HG02571 (cell line): ENCODE measurements around the gene PMM2.

Experiments used
- ATAC-seq: cut with Tn5 transposase; IDR thresholded peaks from one replicate; pipeline ENCODE4 v1.9.1; 2021; ENCODE audit warnings: mild to moderate bottlenecking, moderate library complexity; ENCODE audit not compliant: unreplicated experiment

Gene PMM2

DNA sequence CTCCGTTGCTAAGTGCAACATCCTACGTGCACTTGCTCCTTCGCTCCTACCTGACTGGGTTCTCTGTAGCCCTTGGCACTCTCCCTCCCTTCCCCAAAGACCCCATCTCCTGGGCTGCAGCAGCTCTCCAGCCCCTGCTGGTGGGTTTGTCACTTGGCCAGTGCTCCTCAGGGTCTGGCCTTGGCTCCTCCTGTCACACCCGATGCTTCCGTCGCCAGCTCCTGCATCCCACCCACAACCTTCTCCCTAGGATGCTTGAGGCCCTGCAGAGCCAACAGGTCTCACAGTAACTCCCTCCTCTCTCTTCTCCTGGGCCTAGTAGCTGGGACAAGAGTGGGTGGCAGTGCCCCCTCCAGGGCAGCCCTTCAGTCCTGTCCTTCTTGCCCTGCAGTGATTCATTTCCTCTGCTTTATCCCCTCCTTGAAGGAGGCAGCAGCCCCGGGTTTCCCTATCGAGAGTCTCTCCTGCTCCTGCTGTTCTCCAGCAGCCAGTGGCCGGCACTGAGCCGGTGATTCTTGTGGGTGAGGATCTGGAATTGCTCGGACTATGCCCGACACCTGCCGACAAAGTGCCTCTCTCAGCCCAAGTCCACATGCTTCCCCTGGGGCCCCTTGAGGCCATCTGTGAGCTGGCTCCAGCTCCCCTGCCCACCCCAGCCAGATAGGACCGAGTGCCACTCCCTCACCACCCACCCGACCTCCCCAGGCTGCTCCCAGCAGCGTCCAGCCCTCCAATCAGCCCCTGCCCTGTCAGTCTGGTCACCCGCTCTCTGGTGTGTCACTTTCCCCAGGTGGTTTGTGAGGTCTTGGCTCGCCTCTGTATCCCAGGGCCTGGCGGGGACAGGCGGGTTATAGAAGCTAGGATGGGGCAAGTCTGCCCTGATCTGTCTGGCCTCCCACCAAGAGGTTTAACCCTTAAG is 88.3 kb downstream of the PMM2 start:
- no peak for ATAC-seq

- ATAC-seq = no peak
Observed at GRCh38 chr16:8886593-8887430, 89.2 kb downstream of the PMM2 start.

DNA sequence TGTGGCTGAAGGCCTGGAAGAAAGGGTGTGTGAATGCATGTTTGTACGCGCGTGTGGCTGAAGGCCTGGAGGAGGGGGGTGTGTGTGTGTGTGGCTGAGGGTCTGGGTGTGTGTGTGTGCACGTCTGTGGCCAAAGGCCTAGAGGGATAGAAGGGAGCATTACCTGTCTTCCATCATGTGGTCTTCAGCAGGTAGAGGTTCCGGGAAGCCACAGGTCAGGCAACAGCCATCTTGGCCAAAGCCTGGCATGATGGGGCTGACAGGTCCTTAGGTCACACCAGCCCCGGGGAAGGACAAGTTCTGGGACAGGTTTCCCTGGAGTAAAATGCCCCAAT is 89.8 kb downstream of the PMM2 start:
- ATAC-seq = no peak

DNA sequence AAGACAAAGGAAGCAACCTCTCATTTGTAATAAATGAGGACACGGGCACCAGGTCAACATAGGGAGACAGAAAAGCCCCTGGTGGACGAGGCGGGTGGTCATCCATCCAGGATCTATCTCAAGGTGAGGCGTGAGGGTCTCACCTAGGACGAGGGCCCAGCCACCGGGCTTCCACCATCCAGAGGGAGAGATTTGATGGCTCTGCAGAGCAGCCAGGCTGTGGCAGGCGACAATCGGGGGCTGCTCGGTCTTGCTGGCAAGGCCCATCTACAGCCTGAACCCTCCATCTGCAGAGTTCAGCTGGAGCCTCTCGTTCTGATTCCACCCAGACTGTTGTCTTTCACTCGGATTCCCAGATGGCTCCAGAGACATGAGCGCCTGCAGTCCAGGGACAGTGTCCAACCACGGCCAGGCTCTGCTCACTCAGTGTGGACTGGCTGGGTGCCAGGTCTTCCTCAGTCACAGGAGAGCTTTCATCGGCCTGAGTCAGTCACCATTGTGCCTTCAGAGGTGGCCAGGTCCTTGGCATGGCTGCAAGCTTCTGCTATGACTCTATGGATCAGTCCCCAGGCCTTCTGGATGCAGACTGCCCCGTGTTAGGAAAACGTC is 90.4 kb downstream of the PMM2 start:
- ATAC-seq = no peak

- no peak for ATAC-seq
Observed at GRCh38 chr16:8888951-8889892, 91.6 kb downstream of the PMM2 start.

- ATAC-seq = no peak
Observed at GRCh38 chr16:8889893-8890548, 92.4 kb downstream of the PMM2 start.

DNA sequence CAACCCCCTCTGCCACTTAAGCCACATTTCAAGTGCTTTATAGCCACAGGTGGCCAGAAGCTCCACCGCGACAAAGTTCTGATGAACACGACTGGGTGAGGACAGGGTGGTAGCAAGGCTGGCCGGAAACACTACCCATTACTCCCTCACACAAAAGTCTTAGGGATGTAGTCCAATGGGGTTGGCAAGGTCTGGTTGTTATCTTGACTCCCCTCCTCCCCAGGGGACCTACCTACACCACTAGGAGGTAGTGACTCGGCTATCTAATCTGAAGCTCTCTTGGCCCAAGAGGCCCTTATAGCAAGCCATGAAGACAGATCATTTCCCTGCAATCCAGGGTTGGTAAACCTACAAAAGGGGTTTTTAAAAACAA is 92.9 kb downstream of the PMM2 start:
- ATAC-seq = no peak

DNA sequence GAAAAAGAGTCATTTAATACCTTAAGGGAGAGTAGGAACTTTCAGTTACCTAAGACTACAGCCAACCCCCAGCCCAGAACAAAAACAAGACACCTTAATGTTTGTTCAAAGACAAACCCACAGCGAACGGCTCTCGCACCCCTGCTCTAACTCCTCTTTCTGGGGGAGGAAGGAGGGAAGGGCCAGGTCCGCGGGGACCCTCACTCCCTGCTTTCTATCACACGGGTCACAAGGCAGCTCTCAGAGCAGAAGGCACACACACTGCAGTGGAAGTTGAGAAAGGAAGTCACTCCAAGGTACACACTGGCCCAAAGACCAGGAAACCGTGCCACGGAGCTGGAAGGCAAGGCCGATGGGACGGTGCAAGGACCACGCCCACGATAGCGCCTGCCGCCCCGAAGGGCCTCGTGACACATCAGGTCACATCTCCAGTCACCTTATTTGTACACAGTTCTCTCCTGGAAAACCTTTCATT is 94.5 kb downstream of the PMM2 start:
- ATAC-seq = peak; percentile 29

- ATAC-seq = no peak
Observed at GRCh38 chr16:8893426-8893825, 95.8 kb downstream of the PMM2 start.

DNA sequence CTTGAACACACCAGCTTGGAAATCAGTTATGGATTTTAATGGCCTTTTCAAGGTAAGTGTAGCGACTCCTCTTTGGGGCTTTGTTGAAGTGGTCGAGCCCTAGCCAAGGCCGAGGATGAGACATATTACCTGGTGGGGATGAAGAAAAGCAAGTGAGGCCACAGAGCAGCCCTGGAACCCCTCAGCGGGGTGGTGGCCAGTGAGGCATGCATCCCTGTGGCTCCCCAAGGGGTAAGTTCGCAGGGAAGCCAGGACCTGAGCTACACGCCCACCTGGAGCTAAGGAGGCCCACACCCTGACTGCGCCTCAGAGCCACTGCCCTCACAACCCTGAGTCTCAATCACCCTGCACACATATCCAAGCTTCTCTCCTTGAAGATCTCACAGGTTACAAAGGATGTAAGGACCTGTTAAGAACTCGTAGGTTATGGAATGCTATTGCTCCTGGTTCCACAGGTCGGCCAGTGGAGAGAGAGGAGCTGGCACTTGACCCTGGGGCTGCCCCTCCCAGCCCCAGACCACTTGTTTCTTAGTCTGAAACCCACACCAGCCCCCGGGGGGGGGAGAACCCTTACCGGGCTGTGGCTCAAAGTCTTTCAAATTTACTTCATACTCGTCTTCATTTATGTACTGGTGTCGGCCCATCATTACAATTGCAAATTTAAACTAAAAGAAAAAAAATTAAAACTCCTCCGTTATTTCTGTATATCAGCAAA is 96.5 kb downstream of the PMM2 start:
- no peak for ATAC-seq

DNA sequence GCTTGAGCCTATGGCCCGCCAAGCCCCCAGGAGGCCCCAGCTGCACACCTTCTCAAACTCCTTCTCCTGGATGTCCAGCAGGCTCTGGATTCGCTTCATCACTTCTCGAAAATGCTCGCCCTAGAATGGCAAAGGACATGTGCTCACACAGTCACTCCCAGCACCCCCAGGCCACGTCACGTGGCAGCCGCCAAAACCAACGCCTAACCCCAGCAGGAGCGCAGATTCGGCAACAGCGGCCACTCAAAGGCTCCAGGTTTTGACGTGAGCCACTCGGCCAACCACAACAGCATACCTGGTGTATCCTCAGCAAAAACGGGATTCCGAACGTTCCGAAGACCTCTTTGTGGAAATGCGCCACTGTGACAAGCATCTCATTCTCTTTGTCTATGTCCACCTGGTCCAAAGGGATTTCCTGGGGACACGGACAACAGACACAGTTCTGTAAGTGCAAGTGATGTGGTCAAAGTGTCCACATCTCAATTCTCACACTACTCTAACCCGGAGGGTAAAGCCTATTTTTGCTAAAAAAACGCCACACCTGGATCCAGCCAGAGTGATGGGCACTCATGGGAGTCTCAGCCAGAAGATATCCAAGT is 97.2 kb downstream of the PMM2 start:
- ATAC-seq = no peak

DNA sequence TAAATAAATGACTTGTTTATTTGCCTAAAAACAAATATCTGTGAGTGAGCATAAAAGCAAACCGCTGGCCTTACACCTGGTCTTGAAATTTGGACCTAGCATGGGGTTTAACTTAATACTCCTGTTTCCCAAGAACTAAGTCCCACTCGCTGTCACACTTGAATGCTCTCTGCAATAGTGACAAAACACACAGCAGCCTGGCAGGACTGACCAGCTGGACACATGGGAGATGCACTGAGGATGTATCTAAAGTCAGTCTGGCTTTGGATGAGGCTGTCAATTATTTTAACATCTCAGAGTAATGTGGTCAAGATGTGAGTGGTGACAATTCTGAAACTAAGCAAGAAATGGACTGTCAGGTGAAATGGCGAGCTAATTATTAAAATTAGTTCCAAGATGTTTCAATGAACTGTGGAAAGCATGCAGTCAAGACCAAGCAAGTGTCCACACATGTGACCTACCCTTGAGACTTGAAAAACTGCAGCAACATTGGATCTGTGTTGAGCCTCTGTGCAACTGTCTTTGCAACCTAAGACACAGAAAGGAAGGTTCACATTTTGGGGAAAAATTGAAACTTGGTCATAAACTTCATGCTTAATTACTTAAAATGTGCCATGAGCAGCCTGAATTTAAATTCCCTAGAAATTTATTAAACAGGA is 101.2 kb downstream of the PMM2 start:
- ATAC-seq = no peak
